HL-60 (cell line): Measurements from ENCODE around the gene GLB1L.

Source experiments
- CTCF ChIP-seq: IDR thresholded peaks from one replicate; pipeline ENCODE4 v1.5.1; 2011; ENCODE audit warnings: low read length, control low read depth, inconsistent platforms; ENCODE audit not compliant: insufficient read depth
- GABPA ChIP-seq: IDR thresholded peaks from 2 replicates; pipeline ENCODE4 v1.6.1; 2012; ENCODE audit warnings: low read depth
- POLR2AphosphoS5 ChIP-seq: IDR thresholded peaks from 2 replicates; pipeline ENCODE4 v1.6.1; 2012; ENCODE audit warnings: low read depth
- REST ChIP-seq: IDR thresholded peaks from 2 replicates; pipeline ENCODE4 v1.6.1; 2012; ENCODE audit warnings: low read depth; ENCODE audit not compliant: insufficient replicate concordance
- SPI1 ChIP-seq: IDR thresholded peaks from 2 replicates; pipeline ENCODE4 v1.6.1; 2012; ENCODE audit warnings: low read depth, mild to moderate bottlenecking, borderline replicate concordance

- no peak for TF ChIP-seq GABPA
- no peak for TF ChIP-seq CTCF
- no peak for TF ChIP-seq REST
- no peak for TF ChIP-seq POLR2AphosphoS5
- no peak for TF ChIP-seq SPI1
These were observed 32.2 kb downstream of the GLB1L start for GRCh38 chr2:219213026-219213415.
